Gastrocnemius medialis (tissue), 4 donors: Measurements from ENCODE around the gene PLSCR4.

Experiments used
- POLR2A ChIP-seq, 2 donors: fragments of 450-650 bp; IDR thresholded peaks; one replicate each; pipeline ENCODE4 v1.6.1; 2017; ENCODE audit warnings: antibody characterized with exemption in 2 of 2, mild to moderate bottlenecking in 2 of 2, moderate library complexity in 2 of 2
- TF ChIP-seq, protein P1 (sequence below), 5 experiments: fragments of 450-650 bp in 3 of 5; fragments of 200-600 bp in 2 of 5; sonication (generic) in 2 of 5; IDR thresholded peaks in 4 of 5; conservative IDR thresholded peaks in 1 of 5; 1 replicate in 4 of 5; 2 replicates in 1 of 5; pipeline ENCODE4 v1.5.1; 2016 to 2019; ENCODE audit warnings: antibody characterized with exemption in 5 of 5, mild to moderate bottlenecking in 3 of 5, moderate library complexity in 3 of 5

DNA sequence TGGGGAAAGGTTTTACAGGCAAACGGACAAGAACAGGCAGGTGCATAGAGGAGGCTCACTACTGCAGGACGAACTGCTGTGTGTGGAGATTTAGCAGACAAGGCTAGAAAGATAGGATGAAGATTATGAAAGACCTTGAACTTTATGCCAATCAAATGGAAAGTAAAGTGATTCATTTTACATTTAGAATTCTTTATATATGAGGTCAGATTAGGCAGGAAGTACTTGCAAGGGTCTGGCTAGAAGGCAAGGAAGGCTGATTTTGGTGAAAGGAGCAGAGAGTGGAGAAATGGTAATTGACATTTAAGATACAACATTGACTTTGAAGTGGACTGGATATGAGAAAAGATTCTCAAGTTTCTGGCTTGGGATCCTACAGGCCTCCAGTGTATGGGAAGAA is 33.6 kb downstream of the PLSCR4 start:
- TF ChIP-seq, protein P1, sequence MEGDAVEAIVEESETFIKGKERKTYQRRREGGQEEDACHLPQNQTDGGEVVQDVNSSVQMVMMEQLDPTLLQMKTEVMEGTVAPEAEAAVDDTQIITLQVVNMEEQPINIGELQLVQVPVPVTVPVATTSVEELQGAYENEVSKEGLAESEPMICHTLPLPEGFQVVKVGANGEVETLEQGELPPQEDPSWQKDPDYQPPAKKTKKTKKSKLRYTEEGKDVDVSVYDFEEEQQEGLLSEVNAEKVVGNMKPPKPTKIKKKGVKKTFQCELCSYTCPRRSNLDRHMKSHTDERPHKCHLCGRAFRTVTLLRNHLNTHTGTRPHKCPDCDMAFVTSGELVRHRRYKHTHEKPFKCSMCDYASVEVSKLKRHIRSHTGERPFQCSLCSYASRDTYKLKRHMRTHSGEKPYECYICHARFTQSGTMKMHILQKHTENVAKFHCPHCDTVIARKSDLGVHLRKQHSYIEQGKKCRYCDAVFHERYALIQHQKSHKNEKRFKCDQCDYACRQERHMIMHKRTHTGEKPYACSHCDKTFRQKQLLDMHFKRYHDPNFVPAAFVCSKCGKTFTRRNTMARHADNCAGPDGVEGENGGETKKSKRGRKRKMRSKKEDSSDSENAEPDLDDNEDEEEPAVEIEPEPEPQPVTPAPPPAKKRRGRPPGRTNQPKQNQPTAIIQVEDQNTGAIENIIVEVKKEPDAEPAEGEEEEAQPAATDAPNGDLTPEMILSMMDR (IDR thresholded peaks at IDR 0.05 in 4 of 5, conservative IDR thresholded peaks at IDR 0.05 in 1 of 5): no peak
- no peak for TF ChIP-seq POLR2A (IDR thresholded peaks at IDR 0.05)
